CD4-positive, alpha-beta T cell treated with Interleukin-1 beta for 1 hour (primary cell): ENCODE data around the gene RAB4A.

Experiments
- DNase-seq, 2 donors: peaks; one replicate each; pipeline ENCODE4 v3.0.0-alpha.2; 2020 to 2022

The RAB4A gene

DNA sequence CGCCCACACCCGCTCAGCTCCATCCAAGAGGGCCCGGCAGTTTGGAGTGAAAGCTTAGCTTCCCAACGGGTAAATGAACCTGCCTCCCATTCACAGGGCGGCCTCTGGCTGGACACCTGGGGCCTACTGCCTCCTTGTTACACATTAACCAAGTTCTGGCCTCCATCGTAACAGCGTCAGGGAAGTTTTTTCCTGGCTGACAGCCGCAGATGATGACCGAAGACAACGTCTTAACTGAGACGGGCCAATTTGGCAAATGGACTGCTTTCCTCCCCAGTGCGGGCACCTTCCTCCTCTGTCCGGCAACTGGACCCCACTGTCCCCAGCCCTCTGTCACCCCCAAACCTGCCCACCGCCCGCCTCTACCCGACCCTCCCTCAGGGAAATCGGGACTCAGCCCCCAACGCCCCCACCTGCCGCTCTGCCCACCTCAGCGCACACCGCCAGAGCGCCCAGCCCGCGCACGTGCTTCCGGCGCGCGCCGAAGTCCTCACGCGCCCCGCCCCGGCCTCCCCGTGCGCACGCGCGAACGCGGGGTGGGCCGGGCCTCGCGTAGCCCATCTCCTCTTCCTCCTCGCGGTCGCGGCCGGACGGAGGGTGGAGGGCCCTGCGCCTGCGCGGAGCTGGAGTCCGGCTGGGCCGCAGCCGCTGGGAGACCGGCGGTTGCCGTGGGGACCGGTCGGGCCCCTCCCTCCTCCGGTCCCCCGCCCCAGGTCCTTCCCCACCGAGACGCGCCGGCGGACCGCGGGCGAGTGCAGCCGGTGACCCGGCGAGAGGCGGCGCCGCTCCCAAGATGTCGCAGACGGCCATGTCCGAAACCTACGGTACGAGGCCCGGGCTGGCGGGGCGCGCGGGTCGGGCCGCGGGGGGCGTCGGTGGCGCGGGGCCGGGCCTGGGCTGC is at the start of gene RAB4A:
TSS of gene RAB4A (plus strand) at position 565 of the 901 bp plus-strand sequence. CDS start at position 794, 229 bp downstream.
- DNase-seq, result peak; percentile 83 to 88

DNA sequence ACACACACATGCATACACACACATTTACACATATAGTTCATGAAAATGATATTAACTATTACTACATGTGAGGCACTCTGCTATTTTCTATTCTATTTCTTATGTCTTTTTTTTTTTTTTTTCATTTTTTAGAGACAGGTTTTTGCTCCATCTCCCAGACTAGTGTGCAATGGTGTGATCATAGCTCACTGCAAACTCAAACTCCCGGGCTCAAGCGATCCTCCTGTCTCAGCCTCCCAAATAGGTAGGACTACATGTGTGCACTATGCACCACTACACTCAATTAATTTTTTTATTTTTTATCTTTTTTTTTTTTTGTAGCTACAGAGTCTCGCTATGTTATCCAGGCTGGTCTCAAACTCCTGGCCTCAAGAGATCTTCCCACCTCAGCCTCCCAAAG is 48.8 kb upstream of the RAB4A start:
- DNase-seq, result no peak

GRCh38 chr1:229223498-229223897 is 47.4 kb upstream of the RAB4A start:
- no peak for DNase-seq

DNA sequence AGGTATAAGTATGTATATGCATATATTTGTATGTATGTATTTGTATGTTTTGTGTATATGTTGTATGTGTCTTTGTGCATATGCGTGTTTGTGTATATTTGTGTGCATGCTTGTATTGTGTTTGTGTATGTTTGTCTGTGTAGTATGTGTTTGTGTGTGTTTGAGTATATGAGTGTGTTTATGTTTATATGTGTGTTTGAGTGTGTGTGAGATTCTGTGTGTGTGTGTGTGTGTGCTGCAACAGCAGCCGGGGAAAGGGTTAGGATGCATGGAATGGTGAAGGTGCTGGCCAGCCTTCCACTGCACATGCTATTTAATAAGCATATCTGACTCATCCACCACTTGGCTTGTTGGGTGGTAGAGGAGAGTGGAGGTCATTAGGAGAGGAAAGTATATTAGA is 46.6 kb upstream of the RAB4A start:
- DNase-seq, result no peak

GRCh38 chr1:229225331-229225782 is 45.6 kb upstream of the RAB4A start:
- DNase-seq, result no peak

GRCh38 chr1:229226796-229227195 is 44.1 kb upstream of the RAB4A start:
- no peak for DNase-seq

DNA sequence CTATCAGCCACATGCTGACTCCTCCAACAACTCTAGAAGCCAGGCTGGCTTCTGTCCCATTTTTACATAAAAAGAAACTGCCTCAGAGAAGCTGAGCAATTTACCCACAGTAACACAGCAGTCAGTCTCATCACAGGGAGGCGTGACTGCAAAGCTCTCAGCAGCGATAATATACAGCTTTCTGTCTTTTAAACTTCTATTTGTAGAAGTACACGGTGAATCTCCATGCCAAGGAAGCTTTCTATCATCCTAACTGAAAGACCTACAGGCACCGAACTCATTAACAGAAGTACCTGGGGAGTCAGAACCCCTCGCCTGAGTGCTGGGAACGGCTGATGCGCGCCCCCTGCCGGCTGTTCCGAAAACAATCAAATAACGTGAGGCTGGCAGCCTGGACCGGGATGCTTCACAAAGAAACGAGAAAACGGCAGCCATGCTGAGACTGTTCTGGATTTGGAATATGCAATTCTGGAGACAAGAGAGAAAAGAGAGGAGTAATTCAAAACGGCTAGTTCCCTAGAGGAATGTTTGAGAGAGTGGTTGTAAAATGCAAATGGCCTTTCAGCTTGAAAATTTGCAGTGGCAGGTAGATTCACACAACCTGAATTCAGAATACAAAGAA is 43.5 kb upstream of the RAB4A start:
- peak; percentile 81 to 83 for DNase-seq

- no peak for DNase-seq
These were observed 42.4 kb upstream of the RAB4A start for GRCh38 chr1:229228522-229228921.

DNA sequence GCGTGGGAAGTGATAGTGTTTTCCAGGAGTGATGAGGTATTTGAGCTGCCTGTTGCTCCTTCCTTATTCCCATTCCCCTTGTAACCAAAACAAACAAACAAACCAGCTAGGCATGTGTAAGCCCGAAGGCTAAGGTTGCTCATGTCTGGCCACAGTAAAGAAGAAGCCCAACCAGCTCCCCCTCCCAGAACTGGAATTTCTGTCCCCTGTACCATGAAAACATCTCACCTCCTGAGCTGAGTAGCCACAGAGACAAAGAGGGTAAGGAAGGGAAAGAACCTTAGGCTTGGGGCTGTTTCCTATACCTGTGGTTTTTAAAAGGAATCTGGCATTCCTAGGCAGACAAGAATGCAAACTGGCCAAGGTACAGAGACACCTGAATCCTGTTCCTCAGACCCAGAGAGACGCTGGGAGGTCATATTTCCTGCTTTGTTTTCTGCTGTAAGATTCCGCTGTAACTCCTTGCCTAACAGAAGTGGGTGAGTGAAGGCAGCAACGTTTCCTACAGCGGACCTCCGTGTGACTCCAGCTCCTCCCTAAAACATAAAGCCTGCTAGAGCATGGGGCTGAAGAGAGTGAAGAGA is 41.7 kb upstream of the RAB4A start:
- no peak for DNase-seq

- no peak for DNase-seq
These were observed 41.2 kb upstream of the RAB4A start for GRCh38 chr1:229229721-229230139.

GRCh38 chr1:229230140-229230892 is 40.6 kb upstream of the RAB4A start:
- no peak for DNase-seq

DNA sequence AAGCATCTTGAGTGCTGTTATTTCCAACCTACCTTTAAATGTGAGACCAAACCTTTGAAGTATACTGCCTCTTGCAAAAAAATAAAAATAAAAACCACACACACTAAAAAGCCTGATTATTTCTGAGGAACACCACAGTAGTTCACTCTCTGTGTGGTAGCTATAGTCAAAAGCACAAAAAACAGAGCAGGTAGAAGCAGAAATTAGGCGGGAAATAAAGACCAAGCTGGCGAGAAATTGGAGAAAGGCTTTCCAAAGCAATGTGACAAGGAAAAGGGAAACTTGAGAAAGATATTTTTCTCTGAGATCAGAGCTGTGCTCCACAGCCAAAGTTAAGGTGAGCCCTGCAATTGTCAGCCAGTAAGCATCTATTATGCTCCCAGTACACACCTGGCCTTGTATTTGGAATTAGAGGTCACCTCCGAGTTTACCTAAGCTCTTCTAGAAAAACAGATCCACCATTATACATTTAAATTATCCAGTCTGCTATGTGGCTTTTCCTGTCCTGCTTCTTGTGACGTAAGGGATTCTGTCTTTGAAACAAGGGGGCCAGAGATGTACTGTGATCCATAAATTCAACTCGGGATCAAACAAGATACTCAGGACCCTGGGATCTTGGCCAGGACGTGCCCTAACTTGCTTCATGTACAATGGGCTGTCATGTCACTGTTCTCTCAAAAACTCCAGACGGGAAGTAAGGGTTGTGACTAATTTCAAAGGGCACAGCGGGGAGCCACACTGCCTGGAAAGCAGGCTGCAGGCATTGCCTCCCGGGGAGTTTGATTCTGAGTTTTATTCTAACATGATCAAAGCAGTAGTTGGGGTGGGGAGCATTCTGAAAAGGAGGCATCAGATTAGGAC is 39.8 kb upstream of the RAB4A start:
- DNase-seq, result no peak

DNA sequence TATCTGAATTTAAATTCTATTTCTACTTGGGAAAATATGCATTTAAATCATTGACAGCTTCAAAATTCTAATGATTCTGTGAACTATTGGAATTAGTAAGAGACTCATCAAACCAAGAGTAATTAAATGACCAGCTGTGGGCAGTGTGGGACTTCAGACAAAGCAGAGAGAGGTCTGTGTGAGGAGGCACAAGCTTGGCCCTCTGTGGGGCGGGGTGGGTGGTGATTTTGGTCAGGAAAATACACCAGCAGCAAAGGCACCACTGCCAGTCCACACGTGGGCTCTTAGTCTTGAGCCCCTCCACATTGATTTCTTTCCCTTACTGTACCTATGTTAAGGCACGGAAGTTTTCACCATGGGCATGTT is 39.2 kb upstream of the RAB4A start:
- no peak for DNase-seq

- no peak for DNase-seq
These were observed 35.9 kb upstream of the RAB4A start for GRCh38 chr1:229234870-229235472.

DNA sequence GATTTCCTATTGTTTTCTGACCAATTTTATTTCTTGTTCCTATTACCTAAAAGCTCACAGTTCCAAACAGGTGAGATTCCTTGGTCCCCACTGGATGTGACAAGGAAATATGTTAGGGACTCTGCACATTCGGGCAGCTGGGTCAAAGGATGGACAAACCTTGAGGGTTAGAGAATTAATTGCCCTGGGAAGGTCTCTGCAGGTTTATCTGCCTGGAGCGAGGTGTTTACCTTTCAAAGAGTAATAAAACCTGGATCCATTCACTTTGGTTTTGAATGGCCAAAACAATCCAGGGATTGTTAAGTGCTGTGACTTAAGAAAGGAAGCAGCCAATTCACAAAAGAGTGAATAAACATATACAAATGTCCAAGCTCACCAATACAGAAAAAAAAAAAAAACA is 33.6 kb upstream of the RAB4A start:
- no peak for DNase-seq

DNA sequence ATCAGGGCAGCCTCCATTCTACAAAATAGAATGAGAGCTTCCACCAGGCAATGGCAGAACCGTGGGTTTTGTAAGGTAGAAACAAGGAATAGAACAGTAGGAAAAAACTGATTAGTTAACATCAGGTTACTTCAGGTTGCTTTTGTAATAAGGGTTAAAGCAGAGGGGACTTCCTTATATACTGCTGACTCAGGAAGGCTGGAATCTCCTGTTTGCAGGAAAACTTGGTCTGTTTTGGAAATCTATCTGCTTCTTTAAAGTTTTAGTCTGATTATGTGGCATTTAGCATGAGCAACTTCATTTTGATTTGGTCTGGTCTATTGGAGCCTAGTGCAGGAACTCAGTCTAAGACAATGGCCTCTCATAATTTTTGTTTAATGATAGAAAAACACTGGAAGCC is 32.7 kb upstream of the RAB4A start:
- DNase-seq, result no peak

DNA sequence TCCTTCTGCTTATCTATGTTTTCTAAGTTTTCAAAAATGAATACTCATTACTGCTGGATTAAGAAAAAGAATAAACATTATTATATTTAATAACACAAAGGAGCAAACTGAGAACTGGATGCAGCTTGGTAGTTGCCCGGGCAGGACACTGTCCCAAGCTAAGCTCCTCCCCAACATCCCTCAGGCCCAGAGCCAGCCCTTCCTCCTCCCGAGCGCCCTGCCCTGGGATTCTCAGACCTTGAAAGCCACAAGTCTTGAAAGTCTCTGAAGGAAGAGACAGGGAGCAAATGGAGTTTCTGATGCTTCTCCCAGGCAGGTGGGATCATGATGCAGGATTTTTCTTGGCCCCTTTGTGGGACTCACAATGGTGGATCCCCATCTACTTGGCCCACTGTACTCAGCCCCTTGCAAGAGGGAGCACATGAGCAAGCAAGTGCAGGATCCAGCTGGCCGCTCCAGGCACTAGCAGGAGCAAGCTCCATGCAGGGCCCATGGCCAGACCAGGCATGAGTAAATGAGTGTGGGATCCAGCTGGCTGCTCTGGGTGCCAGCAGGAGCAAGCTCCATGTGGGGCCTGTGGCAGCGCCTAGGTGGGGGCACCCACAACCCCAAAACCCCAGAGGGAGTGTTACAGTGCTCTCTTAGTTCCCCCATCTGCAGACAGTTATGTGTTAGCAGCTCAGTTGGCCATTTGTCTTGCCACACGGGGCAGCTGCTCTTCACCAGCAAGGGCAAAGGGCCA is 32.1 kb upstream of the RAB4A start:
- no peak for DNase-seq

GRCh38 chr1:229240532-229240931 is 30.4 kb upstream of the RAB4A start:
- DNase-seq, result no peak

DNA sequence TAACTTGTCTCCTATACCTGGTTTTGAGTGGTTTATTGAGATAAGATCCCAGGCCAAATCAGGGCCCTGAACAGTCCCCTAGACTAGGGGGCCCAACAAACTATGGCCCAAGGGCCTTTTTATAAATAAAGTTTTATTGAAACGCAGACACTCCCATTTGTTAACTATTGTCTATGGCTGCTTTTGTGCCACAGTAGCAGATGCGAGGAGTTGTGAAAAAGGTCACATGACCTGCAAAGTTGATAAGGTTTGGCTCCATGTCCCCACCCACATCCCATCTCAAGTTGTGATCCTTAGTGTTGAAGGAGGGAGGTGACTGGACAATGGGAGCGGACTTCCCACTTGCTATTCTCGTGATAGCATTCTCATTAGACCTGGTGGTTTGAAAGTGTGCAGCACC is 29.5 kb upstream of the RAB4A start:
- DNase-seq, result no peak

- no peak for DNase-seq
These were observed 27.3 kb upstream of the RAB4A start for GRCh38 chr1:229243638-229244037.

DNA sequence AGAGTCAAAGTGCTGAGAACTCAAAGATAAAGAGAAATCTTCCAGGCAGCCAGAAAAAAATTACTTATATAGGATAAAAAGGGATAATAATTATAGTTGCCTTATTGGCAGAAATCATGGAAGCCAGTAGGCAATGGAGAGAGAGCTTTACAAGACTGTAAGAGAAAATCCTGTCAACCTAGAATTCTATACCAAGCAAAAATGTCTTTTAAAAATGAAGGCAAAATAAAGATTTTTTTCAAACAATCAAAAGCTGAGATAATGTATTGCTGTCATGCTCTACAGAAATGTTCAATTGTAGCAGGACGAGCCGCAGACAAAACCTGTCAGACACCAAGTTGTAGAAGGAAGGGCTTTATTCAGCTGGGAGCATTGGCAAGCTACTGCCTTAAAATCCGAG is 26.8 kb upstream of the RAB4A start:
- no peak for DNase-seq
